Measurements from ENCODE around the gene TBC1D14. TPM values are rescaled to one million over a fixed set of nuclear protein-coding genes. Genes with fewer than 3 reads are reported as not detected.

Gene TBC1D14
- total and polyA plus RNA-seq, 9 of the 15 experiments (the other 6 are each of a cell fraction or from before 2014, with no cell fraction given) = 2.1 to 59.6 (median 44.8) TPM

DNA sequence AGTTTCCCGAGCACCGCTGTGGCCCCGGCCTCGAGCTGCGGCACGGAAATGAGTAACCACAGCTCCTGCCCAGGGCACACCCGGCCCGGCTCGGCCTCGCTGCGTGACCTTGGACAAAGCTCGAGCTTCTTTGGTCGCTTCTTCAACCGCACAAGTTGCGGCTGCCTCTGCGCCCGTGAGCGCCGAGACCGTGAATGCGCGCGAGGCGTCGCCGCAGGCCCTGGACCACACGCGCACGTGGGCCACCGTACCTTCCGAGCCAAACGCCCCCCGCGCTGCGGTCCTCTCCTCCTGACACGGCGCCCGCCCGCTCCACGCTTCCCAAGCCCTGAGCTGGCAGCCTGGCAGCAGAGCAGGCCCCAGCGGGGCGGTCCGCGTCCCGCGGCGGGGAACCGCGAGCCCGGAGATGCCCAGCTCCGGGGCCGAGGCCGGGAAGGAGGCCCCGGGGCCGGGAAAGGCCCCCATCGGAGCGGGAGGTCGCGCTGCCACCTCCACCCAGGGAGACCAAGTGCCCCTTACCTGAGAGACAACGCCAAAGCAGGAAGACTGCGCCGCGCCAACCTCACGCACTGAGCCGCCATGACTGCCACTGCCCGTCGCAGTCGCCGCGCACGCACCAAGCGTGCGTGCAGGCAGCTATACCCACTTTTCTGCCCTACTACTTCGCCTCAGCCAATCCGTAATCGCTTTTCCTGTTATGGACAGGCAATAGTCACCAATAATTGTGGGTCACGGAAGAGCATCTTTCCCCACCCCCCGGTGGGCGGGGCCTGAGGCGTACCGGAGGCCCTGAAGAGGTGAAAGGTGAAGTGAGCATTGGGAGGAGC, 158.0 kb downstream of the TBC1D14 start, which contains the start of gene GRPEL1 (continued):
- TF ChIP-seq ARID3B (CRISPR knock-in tag; IDR thresholded peaks at IDR 0.05; ENCODE audit: borderline replicate concordance) (no peak), CTBP1 (IDR thresholded peaks at IDR 0.05; ENCODE audit: borderline replicate concordance) (peak; percentile 54; the same call in 1 of the 2 replicates), CREB1 (IDR thresholded peaks at IDR 0.05) (peak; percentile 49), CREB1 (CRISPR knock-in tag; IDR thresholded peaks at IDR 0.05) (0 out of 2 replicates have a peak, but pooled peaks have one; percentile 11), TCF3 (CRISPR knock-in tag; IDR thresholded peaks at IDR 0.05) (0 out of 2 replicates have a peak, but pooled peaks have one; percentile 16), ARID4B (CRISPR knock-in tag; IDR thresholded peaks at IDR 0.05) (peak; percentile 69; the same call in 1 of the 2 replicates), ATF2 (CRISPR knock-in tag; IDR thresholded peaks at IDR 0.05) (no peak), POLR2H (tag; IDR thresholded peaks at IDR 0.05; ENCODE audit: low read depth) (no peak), TAF9B (IDR thresholded peaks at IDR 0.05; ENCODE audit: partially characterized antibody) (no peak), SMAD3 (CRISPR knock-in tag; conservative IDR thresholded peaks at IDR 0.05) (no peak)
- TF ChIP-seq, protein P1, sequence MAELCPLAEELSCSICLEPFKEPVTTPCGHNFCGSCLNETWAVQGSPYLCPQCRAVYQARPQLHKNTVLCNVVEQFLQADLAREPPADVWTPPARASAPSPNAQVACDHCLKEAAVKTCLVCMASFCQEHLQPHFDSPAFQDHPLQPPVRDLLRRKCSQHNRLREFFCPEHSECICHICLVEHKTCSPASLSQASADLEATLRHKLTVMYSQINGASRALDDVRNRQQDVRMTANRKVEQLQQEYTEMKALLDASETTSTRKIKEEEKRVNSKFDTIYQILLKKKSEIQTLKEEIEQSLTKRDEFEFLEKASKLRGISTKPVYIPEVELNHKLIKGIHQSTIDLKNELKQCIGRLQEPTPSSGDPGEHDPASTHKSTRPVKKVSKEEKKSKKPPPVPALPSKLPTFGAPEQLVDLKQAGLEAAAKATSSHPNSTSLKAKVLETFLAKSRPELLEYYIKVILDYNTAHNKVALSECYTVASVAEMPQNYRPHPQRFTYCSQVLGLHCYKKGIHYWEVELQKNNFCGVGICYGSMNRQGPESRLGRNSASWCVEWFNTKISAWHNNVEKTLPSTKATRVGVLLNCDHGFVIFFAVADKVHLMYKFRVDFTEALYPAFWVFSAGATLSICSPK (IDR thresholded peaks at IDR 0.05; ENCODE audit: borderline replicate concordance) = no peak
- TF ChIP-seq, protein P2, sequence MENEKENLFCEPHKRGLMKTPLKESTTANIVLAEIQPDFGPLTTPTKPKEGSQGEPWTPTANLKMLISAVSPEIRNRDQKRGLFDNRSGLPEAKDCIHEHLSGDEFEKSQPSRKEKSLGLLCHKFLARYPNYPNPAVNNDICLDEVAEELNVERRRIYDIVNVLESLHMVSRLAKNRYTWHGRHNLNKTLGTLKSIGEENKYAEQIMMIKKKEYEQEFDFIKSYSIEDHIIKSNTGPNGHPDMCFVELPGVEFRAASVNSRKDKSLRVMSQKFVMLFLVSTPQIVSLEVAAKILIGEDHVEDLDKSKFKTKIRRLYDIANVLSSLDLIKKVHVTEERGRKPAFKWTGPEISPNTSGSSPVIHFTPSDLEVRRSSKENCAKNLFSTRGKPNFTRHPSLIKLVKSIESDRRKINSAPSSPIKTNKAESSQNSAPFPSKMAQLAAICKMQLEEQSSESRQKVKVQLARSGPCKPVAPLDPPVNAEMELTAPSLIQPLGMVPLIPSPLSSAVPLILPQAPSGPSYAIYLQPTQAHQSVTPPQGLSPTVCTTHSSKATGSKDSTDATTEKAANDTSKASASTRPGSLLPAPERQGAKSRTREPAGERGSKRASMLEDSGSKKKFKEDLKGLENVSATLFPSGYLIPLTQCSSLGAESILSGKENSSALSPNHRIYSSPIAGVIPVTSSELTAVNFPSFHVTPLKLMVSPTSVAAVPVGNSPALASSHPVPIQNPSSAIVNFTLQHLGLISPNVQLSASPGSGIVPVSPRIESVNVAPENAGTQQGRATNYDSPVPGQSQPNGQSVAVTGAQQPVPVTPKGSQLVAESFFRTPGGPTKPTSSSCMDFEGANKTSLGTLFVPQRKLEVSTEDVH (IDR thresholded peaks at IDR 0.05; ENCODE audit: low read depth, partially characterized antibody) = no peak

All from K562 (cell line).